ENCODE data around the gene AP4B1. TPM values are rescaled to one million over a fixed set of nuclear protein-coding genes. Genes with fewer than 3 reads are reported as not detected.
A peak's percentile ranks its signal among the peaks of the same experiment; 100 is the strongest.

The AP4B1 gene
- total RNA-seq, 4 donors from 2014 or later = 5.9 to 13.7 (median 6.0) TPM

DNA sequence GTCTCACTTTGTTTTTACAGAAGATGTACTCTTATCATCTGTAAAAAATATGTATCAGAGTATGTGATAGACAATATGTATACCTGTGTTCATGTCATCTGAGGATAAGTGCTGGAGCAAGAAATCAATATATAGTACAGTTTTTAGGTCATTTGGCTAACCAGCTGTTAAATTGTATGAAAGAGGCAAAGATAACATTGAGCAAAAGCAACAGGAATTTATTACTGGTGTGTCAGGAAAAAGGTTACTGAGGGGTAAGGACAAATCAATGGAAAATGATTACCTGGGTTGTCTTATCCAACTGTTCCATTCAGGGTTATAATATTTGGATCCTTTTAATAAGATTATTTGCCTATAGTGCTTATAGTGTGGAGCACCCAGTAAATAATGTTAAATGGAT, 29.4 kb upstream of the AP4B1 start:
- Histone ChIP-seq H3K9me3 (no peaks in the 10 kb centered on the region), H3K27ac (replicated peaks in 1 of 4) (no peak overlapping the region), H3K27me3 (no peaks in the 10 kb centered on the region), H3K36me3 (no peaks in the 10 kb centered on the region), H3K4me1 (peaks cover 44 to 76% (median 68%) of the 10 kb centered on the region in 4 donors), H3K4me3 (no peak overlapping the region)
- no peak for TF ChIP-seq POLR2AphosphoS5 (IDR thresholded peaks at IDR 0.05)
- no peak for TF ChIP-seq POLR2A (IDR thresholded peaks at IDR 0.05; ENCODE audit: low read depth)
- TF ChIP-seq, protein P1, sequence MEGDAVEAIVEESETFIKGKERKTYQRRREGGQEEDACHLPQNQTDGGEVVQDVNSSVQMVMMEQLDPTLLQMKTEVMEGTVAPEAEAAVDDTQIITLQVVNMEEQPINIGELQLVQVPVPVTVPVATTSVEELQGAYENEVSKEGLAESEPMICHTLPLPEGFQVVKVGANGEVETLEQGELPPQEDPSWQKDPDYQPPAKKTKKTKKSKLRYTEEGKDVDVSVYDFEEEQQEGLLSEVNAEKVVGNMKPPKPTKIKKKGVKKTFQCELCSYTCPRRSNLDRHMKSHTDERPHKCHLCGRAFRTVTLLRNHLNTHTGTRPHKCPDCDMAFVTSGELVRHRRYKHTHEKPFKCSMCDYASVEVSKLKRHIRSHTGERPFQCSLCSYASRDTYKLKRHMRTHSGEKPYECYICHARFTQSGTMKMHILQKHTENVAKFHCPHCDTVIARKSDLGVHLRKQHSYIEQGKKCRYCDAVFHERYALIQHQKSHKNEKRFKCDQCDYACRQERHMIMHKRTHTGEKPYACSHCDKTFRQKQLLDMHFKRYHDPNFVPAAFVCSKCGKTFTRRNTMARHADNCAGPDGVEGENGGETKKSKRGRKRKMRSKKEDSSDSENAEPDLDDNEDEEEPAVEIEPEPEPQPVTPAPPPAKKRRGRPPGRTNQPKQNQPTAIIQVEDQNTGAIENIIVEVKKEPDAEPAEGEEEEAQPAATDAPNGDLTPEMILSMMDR (IDR thresholded peaks at IDR 0.05) = no peak
- TF ChIP-seq EP300 (IDR thresholded peaks at IDR 0.05) = no peak
- no peak for DNase-seq (ENCODE audit: extremely low spot score)
- intact Hi-C loops (cut with DNase I) = no loop called here

DNA sequence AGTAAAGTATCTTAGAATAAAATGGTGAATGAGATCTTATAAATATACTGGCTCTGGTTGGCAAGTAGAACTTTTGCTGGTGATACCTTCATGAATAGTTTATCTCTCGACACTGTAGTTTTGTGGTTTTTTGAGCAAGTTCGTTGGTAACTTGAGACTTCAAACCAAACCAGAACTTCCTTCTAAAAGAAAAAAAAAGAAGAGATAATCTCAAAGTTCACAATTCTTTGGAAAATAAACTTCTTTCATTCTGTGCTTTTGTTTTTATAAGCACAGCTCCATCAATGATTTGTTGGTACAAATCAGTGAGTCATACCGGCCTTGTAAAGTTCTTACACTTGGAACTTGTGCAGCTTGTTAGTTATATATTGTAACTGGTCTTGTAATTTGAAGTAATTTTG, 26.9 kb upstream of the AP4B1 start:
- Histone ChIP-seq H3K36me3 (no peaks in the 10 kb centered on the region), H3K9me3 (no peaks in the 10 kb centered on the region), H3K4me3 (peak overlapping the region; percentile 74 to 97 (median 84)), H3K27ac (replicated peaks in 1 of 4) (peak overlapping the region; percentile 90 to 98 (median 94)), H3K27me3 (no peaks in the 10 kb centered on the region), H3K4me1 (peaks cover 47 to 68% (median 59%) of the 10 kb centered on the region in 4 donors)
- WGBS = 27% methylated on average over 3 of the region's 3 CpGs
- intact Hi-C loops (cut with DNase I) = no loop called here
- TF ChIP-seq POLR2AphosphoS5 (IDR thresholded peaks at IDR 0.05) = no peak
- no peak for TF ChIP-seq POLR2A (IDR thresholded peaks at IDR 0.05; ENCODE audit: low read depth)
- no peak for TF ChIP-seq EP300 (IDR thresholded peaks at IDR 0.05)
- TF ChIP-seq, protein P1 (IDR thresholded peaks at IDR 0.05) = no peak
- DNase-seq (ENCODE audit: extremely low spot score) = no peak

DNA sequence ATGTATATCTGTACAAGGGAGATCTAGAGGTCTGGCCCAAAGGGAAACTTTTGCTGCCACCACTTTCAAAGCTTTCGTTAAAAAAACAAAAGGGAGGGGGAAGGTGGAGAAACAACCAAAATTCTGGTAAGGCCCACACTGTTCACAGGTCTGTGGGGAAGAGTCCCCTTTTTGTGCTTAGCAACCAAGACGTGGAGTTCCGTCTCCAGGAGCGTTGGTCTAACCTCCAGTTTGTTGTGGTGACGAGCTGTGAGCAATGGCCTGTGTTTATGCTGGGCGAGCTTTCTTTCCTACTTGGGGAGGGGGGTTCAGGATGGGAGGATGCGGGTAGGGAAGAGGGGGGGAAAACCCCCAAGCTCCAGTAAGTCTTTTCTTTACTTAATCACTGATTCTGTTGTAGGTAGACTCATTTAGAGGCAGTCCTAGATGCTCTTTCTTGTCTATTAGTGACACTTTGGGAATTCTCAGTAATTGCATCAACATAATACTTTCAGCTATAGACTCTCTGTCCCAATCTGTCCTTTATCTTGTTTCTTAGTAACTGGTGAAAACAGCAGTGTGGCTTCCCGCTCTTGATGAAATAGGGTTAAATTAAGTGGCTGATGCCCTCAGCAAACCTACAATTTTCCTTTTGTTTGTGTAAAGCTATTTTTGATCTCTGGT, 26.0 kb upstream of the AP4B1 start:
- Histone ChIP-seq H3K9me3 (no peaks in the 10 kb centered on the region), H3K4me3 (peak overlapping the region; percentile 74 to 97 (median 84)), H3K27ac (replicated peaks in 1 of 4) (peak overlapping the region; percentile 90 to 98 (median 94)), H3K4me1 (peaks cover 47 to 64% (median 58%) of the 10 kb centered on the region in 4 donors), H3K27me3 (no peaks in the 10 kb centered on the region), H3K36me3 (no peaks in the 10 kb centered on the region)
- DNase-seq (ENCODE audit: extremely low spot score) = no peak
- WGBS = 2% methylated on average over 8 of the region's 8 CpGs
- intact Hi-C loops (cut with DNase I) = no loop called here
- TF ChIP-seq POLR2AphosphoS5 (IDR thresholded peaks at IDR 0.05) (no peak), POLR2A (IDR thresholded peaks at IDR 0.05; ENCODE audit: low read depth) (no peak)
- TF ChIP-seq, protein P1 (IDR thresholded peaks at IDR 0.05) = no peak

DNA sequence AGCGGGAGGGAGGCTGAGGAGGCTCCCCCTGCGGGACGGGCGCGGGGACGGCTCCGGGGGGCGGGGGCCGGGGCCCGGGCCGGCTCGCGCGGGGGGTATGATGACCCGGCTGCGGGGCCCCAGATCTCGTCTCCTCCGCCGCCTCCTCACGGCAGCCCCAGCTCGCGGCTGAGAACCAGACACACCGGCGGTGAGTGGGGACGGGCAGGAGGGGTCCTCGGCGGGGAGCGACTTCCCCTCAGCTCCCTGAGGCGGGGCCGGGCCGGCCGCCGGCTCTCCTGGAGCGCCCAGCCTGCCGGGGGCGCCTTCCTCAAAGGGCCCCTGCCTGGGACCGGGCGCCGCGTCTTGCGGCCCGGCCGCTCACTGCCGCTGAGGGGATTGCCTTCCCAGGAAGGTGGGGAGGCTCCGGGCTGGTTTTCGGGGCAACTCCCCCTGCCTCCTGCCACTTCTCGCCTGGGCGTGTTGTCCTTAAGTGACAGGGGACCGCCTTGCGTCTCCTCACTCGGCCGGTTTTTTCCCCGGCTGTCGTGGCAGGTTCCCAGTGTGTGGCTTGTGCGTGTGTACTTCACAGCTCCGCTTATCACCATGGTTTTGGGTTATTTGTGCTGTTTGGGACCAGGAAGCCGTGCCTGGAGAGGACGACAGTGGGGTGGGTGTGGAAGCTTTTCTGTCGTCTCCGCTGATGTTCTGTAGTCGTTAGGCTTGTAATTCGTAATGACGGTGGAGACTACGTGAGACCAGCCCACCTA, 25.3 kb upstream of the AP4B1 start:
- H3K9me3 ChIP-seq = no peaks in the 10 kb centered on the region
- H3K27me3 ChIP-seq = no peaks in the 10 kb centered on the region
- H3K27ac ChIP-seq (replicated peaks in 1 of 4) = peak overlapping the region; percentile 90 to 98 (median 94)
- 0% methylated on average over 8 of the region's 64 CpGs for whole genome bisulfite sequencing
- H3K36me3 ChIP-seq = no peaks in the 10 kb centered on the region
- H3K4me3 ChIP-seq = peak overlapping the region; percentile 74 to 97 (median 84)
- TF ChIP-seq EP300 (IDR thresholded peaks at IDR 0.05) (no peak), POLR2AphosphoS5 (IDR thresholded peaks at IDR 0.05) (no peak), POLR2A (IDR thresholded peaks at IDR 0.05; ENCODE audit: low read depth) (no peak)
- TF ChIP-seq, protein P1 (IDR thresholded peaks at IDR 0.05) = no peak
- H3K4me1 ChIP-seq = peaks cover 46 to 62% (median 58%) of the 10 kb centered on the region in 4 donors
- no peak for DNase-seq (ENCODE audit: extremely low spot score)
- intact Hi-C loops (cut with DNase I) = loop anchor here (1.0 kb wide), 1 partner anchor 25 kb away; the partner anchor contains the start of gene DCLRE1B

All from esophagus muscularis mucosa (tissue), 4 donors.